GM12878 (cell line): ENCODE results near the gene COG4. TPM values are rescaled to one million over a fixed set of nuclear protein-coding genes. Genes with fewer than 3 reads are reported as not detected.
A peak's percentile ranks its signal among the peaks of the same experiment; 100 is the strongest.

Source experiments
- ATAC-seq: fragments of 200-7000 bp; cut with Tn5 transposase; 3 replicates; pipeline ENCODE4 v1.9.1; 2020; ENCODE audit warnings: mild to moderate bottlenecking, moderate library complexity
- BruUV-seq: library from RNA; stranded (reverse); fragments of 400-500 nt; replicated peaks from 2 replicates; lab custom pipeline; 2021; lab: Mats Ljungman, UMichigan
- CTCF ChIA-PET: fragments of 300-600 bp; sonication (Branson Sonifier 250); formaldehyde crosslinking; extraction: SDS; loops from one replicate; lab custom pipeline; 2021; ENCODE audit warnings: inconsistent platforms; lab: Yijun Ruan, JAX
- POLR2A ChIA-PET: fragments of 350-600 bp; formaldehyde crosslinking; extraction: SDS; loops from one replicate; lab custom pipeline; 2021; ENCODE audit warnings: inconsistent platforms; lab: Charles Lee
- RAD21 ChIA-PET: fragments of 300-600 bp; sonication (Branson Sonifier 250); formaldehyde crosslinking; loops from one replicate; lab custom pipeline; 2023; ENCODE audit warnings: antibody characterized with exemption; ENCODE audit not compliant: unreplicated experiment; lab: Charles Lee
- SMC1A ChIA-PET: fragments of 300-600 bp; sonication (Branson Sonifier 250); formaldehyde crosslinking; loops from one replicate; lab custom pipeline; 2023; ENCODE audit not compliant: unreplicated experiment, uncharacterized antibody; lab: Charles Lee
- DNase-seq: peaks from one replicate; pipeline ENCODE4 v3.0.0-alpha.2; 2011; ENCODE audit warnings: low read depth, low spot score
- FAIRE-seq: peaks from 3 replicates; lab custom pipeline; 2011; peaks lifted over from hg19 to GRCh38; lab: Jason Lieb, UNC
- H2AFZ ChIP-seq: 2 replicates; pipeline ENCODE4 v1.6.0; 2011; ENCODE audit warnings: low read depth, low read length, control low read depth; ENCODE audit not compliant: control insufficient read depth
- H3K27ac ChIP-seq: 2 replicates; pipeline ENCODE4 v1.5.1; 2011; ENCODE audit warnings: control low read depth; ENCODE audit not compliant: control insufficient read depth, insufficient read depth
- H3K27me3 ChIP-seq, 2 experiments: replicated peaks in 1 of 2; 2 replicates each; pipeline versions ENCODE4 v1.6.0 to v1.6.1; 2011; ENCODE audit warnings: low read length in 1 of 2; ENCODE audit not compliant: control insufficient read depth in 2 of 2, insufficient read depth in 2 of 2
- H3K36me3 ChIP-seq, 2 experiments: 2 replicates each; pipeline ENCODE4 v1.5.1; 2011; ENCODE audit warnings: low read length in 1 of 2; ENCODE audit not compliant: control insufficient read depth in 2 of 2, insufficient read depth in 2 of 2
- H3K4me1 ChIP-seq: 2 replicates; pipeline ENCODE4 v1.6.1; 2011; ENCODE audit warnings: mild to moderate bottlenecking, low read length, moderate library complexity, mixed read lengths; ENCODE audit not compliant: control insufficient read depth, insufficient read depth
- H3K4me2 ChIP-seq: 2 replicates; pipeline ENCODE4 v1.6.0; 2011; ENCODE audit warnings: control low read depth; ENCODE audit not compliant: control insufficient read depth, insufficient read depth
- H3K4me3 ChIP-seq: fragments of 200-600 bp; sonication (generic); 2 replicates; pipeline ENCODE4 v1.5.1; 2016
- H3K79me2 ChIP-seq: 2 replicates; pipeline ENCODE4 v1.6.0; 2011; ENCODE audit warnings: low read length; ENCODE audit not compliant: control insufficient read depth, insufficient read depth
- H3K9ac ChIP-seq: 2 replicates; pipeline ENCODE4 v1.8.0; 2011; ENCODE audit warnings: low read length, control low read depth, mixed read lengths; ENCODE audit not compliant: control insufficient read depth, insufficient read depth
- H3K9me3 ChIP-seq: replicated peaks from 3 replicates; pipeline ENCODE4 v1.5.1; 2011; ENCODE audit warnings: mild to moderate bottlenecking, low read length; ENCODE audit not compliant: control insufficient read depth, insufficient read depth
- H4K20me1 ChIP-seq: 2 replicates; pipeline ENCODE4 v1.6.0; 2011; ENCODE audit not compliant: control insufficient read depth, insufficient read depth
- CBX3 ChIP-seq: fragments of 200-600 bp; sonication (generic); IDR thresholded peaks from 2 replicates; pipeline ENCODE4 v1.6.1; 2016; ENCODE audit warnings: low read depth, borderline replicate concordance
- CHD1 ChIP-seq: IDR thresholded peaks from 2 replicates; pipeline ENCODE4 v1.6.1; 2012; ENCODE audit warnings: low read depth, low read length, improper control_type of control experiment
- CHD4 ChIP-seq: fragments of 200-600 bp; sonication (generic); IDR thresholded peaks from 2 replicates; pipeline ENCODE4 v1.6.1; 2016; ENCODE audit warnings: mild to moderate bottlenecking
- CREM ChIP-seq: IDR thresholded peaks from 2 replicates; pipeline ENCODE4 v1.6.1; 2014; ENCODE audit warnings: antibody characterized with exemption, low read depth
- EED ChIP-seq: sonication (generic); IDR thresholded peaks from 2 replicates; pipeline ENCODE4 v1.6.1; 2016; ENCODE audit warnings: antibody characterized with exemption, low read depth
- FOXK2 ChIP-seq: fragments of 450-650 bp; IDR thresholded peaks from 2 replicates; pipeline ENCODE4 v1.6.1; 2017; ENCODE audit warnings: mild to moderate bottlenecking, moderate library complexity
- IKZF2 ChIP-seq, 2 experiments: fragments of 450-650 bp; IDR thresholded peaks; 2 replicates each; pipeline ENCODE4 v1.6.1; 2017; ENCODE audit warnings: mild to moderate bottlenecking in 2 of 2, moderate library complexity in 2 of 2
- MEF2A ChIP-seq: IDR thresholded peaks from 2 replicates; pipeline ENCODE4 v1.6.1; 2011; ENCODE audit warnings: low read depth, mild to moderate bottlenecking, low read length, moderate library complexity; ENCODE audit not compliant: insufficient read depth
- MEF2B ChIP-seq: fragments of 450-650 bp; IDR thresholded peaks from 2 replicates; pipeline ENCODE4 v1.6.1; 2018; ENCODE audit warnings: mild to moderate bottlenecking, moderate library complexity; ENCODE audit not compliant: partially characterized antibody, poor library complexity, severe bottlenecking
- MXI1 ChIP-seq: fragments of 150-350 bp; IDR thresholded peaks from 2 replicates; pipeline ENCODE4 v1.6.1; 2011; ENCODE audit warnings: low read depth, mild to moderate bottlenecking, inconsistent platforms, low read length, improper control_type of control experiment
- NKRF ChIP-seq: fragments of 450-650 bp; conservative IDR thresholded peaks from 2 replicates; pipeline ENCODE4 v1.6.1; 2017; ENCODE audit warnings: mild to moderate bottlenecking, moderate library complexity
- PBX3 ChIP-seq: IDR thresholded peaks from 2 replicates; pipeline ENCODE4 v1.6.1; 2011; ENCODE audit warnings: mild to moderate bottlenecking, low read depth, low read length, moderate library complexity; ENCODE audit not compliant: insufficient replicate concordance
- RAD21 ChIP-seq: IDR thresholded peaks from 2 replicates; pipeline ENCODE4 v1.6.1; 2011; ENCODE audit warnings: mild to moderate bottlenecking, low read depth, low read length, moderate library complexity; ENCODE audit not compliant: insufficient read depth
- RAD51 ChIP-seq: fragments of 450-650 bp; IDR thresholded peaks from 2 replicates; pipeline ENCODE4 v1.6.1; 2016; ENCODE audit warnings: moderate library complexity, mild to moderate bottlenecking, inconsistent platforms
- RBBP5 ChIP-seq: fragments of 200-600 bp; sonication (generic); conservative IDR thresholded peaks from 2 replicates; pipeline ENCODE4 v1.6.1; 2016
- RUNX3 ChIP-seq: IDR thresholded peaks from 2 replicates; pipeline ENCODE4 v1.6.1; 2012; ENCODE audit warnings: low read length, inconsistent platforms
- SIX5 ChIP-seq: IDR thresholded peaks from 2 replicates; pipeline ENCODE4 v1.6.1; 2011; ENCODE audit warnings: mild to moderate bottlenecking, low read depth, low read length, moderate library complexity; ENCODE audit not compliant: severe bottlenecking
- SKIL ChIP-seq: fragments of 450-650 bp; IDR thresholded peaks from 2 replicates; pipeline ENCODE4 v1.6.1; 2017; ENCODE audit warnings: mild to moderate bottlenecking, low read depth, inconsistent platforms; ENCODE audit not compliant: poor library complexity, severe bottlenecking
- SPI1 ChIP-seq: IDR thresholded peaks from 2 replicates; pipeline ENCODE4 v1.6.1; 2011; ENCODE audit warnings: low read depth, mild to moderate bottlenecking, low read length, moderate library complexity, borderline replicate concordance; ENCODE audit not compliant: insufficient read depth
- YY1 ChIP-seq: IDR thresholded peaks from 2 replicates; pipeline ENCODE4 v1.6.1; 2011; ENCODE audit warnings: low read depth, mild to moderate bottlenecking, low read length
- ZZZ3 ChIP-seq: IDR thresholded peaks from 2 replicates; pipeline ENCODE4 v1.6.1; 2011; ENCODE audit warnings: low read depth; ENCODE audit not compliant: control insufficient read depth, insufficient read length
- WGBS: methylation state at CpG from one replicate; pipeline ENCODE4 v1.1.6; 2016; ENCODE audit warnings: low lambda C conversion rate; ENCODE audit not compliant: insufficient replicate concordance, insufficient coverage; ENCODE audit errors: missing lambda C conversion rate; 5-methylcytosine and 5-hydroxymethylcytosine counted together
- in situ Hi-C: fragments of 300-500 bp; cut with MboI; formaldehyde crosslinking; loops from 9 replicates; pipeline ENCODE4 v1.14.3; 2018; ENCODE audit warnings: mixed read lengths
- intact Hi-C: fragments of 100-400 bp; cut with micrococcal nuclease; formaldehyde crosslinking; loops from one replicate; pipeline ENCODE4 v1.14.2; 2022; ENCODE audit not compliant: unreplicated experiment
- polyA plus RNA-seq, 11 experiments: library from polyadenylated mRNA; depleted of rRNA in 4 of 11; unstranded in 6 of 11; stranded (reverse) in 5 of 11; fragments of >200 nt; fragmentation: Nextera tagmentation in 4 of 11; fragmentation: Illumina TruSeq in 1 of 11; extraction: Ambion mirVana in 4 of 11; extraction: Trizol in 1 of 11; gene quantifications; 1 replicate in 1 of 11; 2 replicates in 10 of 11; pipeline versions ENCODE4 v1.2.1 to v1.2.3, GENCODE V29; 2011 to 2016; ENCODE audit warnings: inconsistent platforms in 2 of 11, missing spikeins in 2 of 11, low read depth in 1 of 11
- total RNA-seq, 4 experiments: library from RNA; depleted of rRNA in 3 of 4; stranded (reverse); fragments of >200 nt in 3 of 4; fragmentation: Illumina TruSeq in 1 of 4; extraction: Trizol in 1 of 4; gene quantifications; 2 replicates each; pipeline versions ENCODE4 v1.2.1 to v1.2.3, GENCODE V29; 2013 to 2021

Gene COG4
- total and polyA plus RNA-seq, 10 of the 15 experiments (the other 5 are each of a cell fraction or from before 2014, with no cell fraction given): 7.0 to 57.7 (median 33.0) TPM

GRCh38 chr16:70453892-70454221, 69.5 kb downstream of the COG4 start:
- peak overlapping the region; percentile 92 for H3K4me2 ChIP-seq
- ATAC-seq: no peak
- H3K9me3 ChIP-seq: no peaks in the 10 kb centered on the region
- H3K27me3 ChIP-seq: no peaks in the 10 kb centered on the region
- no peaks in the 10 kb centered on the region for H4K20me1 ChIP-seq
- peak; percentile 66 for FAIRE-seq
- no peaks in the 10 kb centered on the region for H3K36me3 ChIP-seq
- H3K79me2 ChIP-seq: peaks cover 8% of the 10 kb centered on the region
- ChIA-PET SMC1A (interaction anchor here (0.6 to 5.0 kb wide), 19 partner anchors 11 to 85 kb away, joined by 3 to 36 read pairs (median 3); partner anchors contain the start of gene ST3GAL2), POLR2A (interaction anchor here (0.6 to 3.4 kb wide), 11 partner anchors 10 to 103 kb away, joined by 3 to 30 read pairs (median 6); partner anchors contain the start of gene ST3GAL2), RAD21 (interaction anchor here (1.0 to 3.7 kb wide), 16 partner anchors 15 to 107 kb away, joined by 3 to 30 read pairs (median 6); partner anchors contain the start of genes DDX19A and ST3GAL2), CTCF (interaction anchor here (0.7 to 3.8 kb wide), 14 partner anchors 11 to 84 kb away, joined by 3 to 25 read pairs (median 6); partner anchors contain the start of gene ST3GAL2)
- WGBS: 0% methylated on average over 7 of the region's 8 CpGs
- peak overlapping the region; percentile 95 for H3K27ac ChIP-seq
- H3K9ac ChIP-seq: peak overlapping the region; percentile 93
- in situ Hi-C loops: no loop called here
- intact Hi-C loops: loop anchor here (1.0 kb wide), 2 partner anchors 15 to 22 kb away; partner anchors contain the start of gene ST3GAL2
- H3K4me3 ChIP-seq: peak overlapping the region; percentile 93
- peak overlapping the region; percentile 31 for H2AFZ ChIP-seq
- no TSS peak for BruUV-seq
- no peaks in the 10 kb centered on the region for H3K4me1 ChIP-seq
- no peak for DNase-seq
- TF ChIP-seq RAD21: no peak
- no peak for TF ChIP-seq CHD4
- TF ChIP-seq MEF2A: no peak
- no peak for TF ChIP-seq ZZZ3
- TF ChIP-seq SPI1: no peak
- no peak for TF ChIP-seq CHD1
- TF ChIP-seq RBBP5: no peak
- TF ChIP-seq RAD51: peak; percentile 65; the same call in 1 of the 2 replicates
- no peak for TF ChIP-seq RUNX3
- TF ChIP-seq MXI1: no peak
- TF ChIP-seq MEF2B: no peak
- no peak for TF ChIP-seq NKRF
- no peak for TF ChIP-seq CBX3
- no peak for TF ChIP-seq FOXK2
- no peak for TF ChIP-seq CREM
- no peak for TF ChIP-seq PBX3
- TF ChIP-seq SIX5: no peak
- TF ChIP-seq IKZF2 (IDR thresholded peaks at IDR 0.05): peak; percentile 40 to 46; a peak in 3 of 4 replicates
- TF ChIP-seq EED: peak; percentile 58
- TF ChIP-seq SKIL: peak; percentile 17
- TF ChIP-seq YY1: no peak
